NCI-H2107 (cell line): ENCODE measurements around the gene CPNE9.

ENCODE experiments used
- DNase-seq: peaks from one replicate; lab custom pipeline; 2025; lab: John Stamatoyannopoulos, UW

Gene CPNE9

DNA sequence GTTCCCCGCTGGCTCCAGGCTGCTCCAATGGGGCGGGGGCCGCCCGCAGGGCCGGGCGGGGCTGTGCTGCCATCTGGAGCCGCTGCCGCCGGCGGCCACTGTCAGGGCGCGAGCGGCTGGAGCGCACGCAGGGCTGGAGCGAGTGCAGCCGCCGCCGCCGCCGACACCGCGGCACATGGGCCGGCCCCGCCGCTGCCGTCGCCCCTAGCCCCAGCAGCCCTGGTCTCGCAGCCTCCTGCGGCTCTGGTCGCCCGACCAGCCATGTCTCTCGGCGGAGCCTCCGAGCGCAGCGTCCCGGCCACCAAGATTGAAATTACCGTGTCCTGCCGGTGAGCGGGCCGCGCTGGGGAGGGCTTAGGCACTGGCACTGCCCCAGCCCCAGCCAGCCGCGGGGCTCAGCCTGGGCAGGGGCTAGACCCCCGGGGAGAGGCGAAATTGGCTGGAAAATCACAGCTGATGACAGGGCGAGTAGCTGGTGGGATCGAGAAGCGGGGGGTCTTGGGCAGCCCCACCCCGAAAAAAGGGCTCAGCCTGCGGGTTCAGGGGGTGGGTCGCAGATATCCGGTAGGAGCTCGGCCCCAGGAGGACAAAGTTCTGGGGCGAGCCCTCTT lies at the start of gene CPNE9:
Gene CPNE9 (plus strand): TSS at position 98 of the 611 bp plus-strand sequence. CDS start 164 bp downstream, at position 262.
- DNase-seq: no peak

GRCh38 chr3:9659849-9660248 lies 43.8 kb upstream of the CPNE9 start:
- no peak for DNase-seq

- DNase-seq: no peak
Observed at GRCh38 chr3:9660972-9661371, 42.7 kb upstream of the CPNE9 start.

GRCh38 chr3:9664119-9664751 lies 39.4 kb upstream of the CPNE9 start:
- DNase-seq: no peak

DNA sequence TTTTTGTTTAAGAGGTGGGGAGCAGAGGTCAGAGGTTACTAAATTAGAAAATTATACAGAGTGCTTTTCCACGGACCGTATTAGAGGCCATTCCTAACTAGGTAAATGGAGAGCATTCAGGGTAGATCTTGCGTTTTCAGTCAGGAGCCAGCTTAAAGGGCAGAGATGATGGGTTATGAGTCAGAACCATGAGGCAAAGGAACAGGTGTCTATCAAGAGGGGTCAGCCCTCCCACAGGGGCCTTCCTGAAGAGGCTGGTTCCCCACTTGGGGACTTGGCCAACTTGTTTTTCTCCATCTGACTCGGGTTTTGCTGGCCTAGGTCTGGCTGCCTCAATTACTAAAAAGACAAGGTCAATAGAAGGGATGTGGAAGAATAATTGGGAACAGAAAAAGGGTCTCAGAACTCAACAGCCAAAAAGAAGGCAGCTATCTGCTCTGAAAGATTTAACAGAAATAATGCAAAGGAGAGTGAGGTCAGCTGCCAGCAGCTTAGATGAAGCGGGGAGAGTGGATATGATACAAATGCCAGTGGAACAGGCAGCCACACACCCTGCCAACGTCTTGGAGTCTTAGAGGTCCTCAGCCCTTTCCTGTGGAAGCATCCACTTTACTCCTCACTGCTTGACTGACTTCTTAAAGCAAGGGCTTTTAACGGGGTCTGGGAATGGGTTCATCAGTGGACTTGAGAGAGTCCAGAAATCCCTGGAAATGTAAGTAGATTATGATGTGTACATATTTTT lies 36.8 kb upstream of the CPNE9 start:
- DNase-seq: no peak

DNA sequence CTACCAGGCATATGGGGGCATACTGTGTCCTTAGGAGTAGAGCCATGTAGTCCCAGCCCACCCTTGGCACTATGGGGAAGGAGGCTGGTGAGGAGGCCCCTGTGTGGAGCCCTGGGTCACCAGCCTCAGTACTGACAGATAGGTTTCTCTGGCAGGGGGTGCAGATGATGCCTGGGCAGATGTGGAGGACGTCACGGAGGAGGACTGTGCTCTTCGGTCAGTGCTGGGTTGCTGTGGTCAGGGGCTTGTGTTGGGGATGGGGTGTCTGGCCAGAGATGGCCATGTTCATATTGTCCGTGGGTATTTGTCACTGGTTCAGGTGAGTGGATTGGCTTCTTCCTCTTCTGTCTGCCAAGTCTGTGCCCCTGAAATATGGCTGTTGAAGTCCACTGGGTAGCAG lies 34.4 kb upstream of the CPNE9 start:
- DNase-seq: no peak

- DNase-seq: no peak
Observed at GRCh38 chr3:9669720-9670432, 33.8 kb upstream of the CPNE9 start.

DNA sequence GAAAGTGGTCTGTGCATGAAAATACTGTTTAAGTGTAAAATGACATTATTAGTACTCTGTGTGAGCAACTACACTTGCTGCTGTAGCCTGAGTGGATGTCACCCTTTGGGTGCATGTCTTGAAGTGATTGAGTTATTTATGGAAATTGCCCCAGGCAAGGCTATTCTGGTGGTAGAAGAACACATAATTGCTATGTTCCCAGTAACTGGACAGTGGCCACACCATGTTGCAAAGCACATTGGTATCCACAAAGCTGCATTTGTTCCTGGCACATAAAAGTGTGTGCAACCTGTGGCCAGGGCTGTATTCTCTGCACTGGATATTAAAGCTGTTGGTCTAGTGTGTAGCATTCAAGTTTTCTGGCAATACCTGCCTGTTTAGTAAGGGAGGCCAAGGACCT lies 30.6 kb upstream of the CPNE9 start:
- no peak for DNase-seq

GRCh38 chr3:9673752-9674151 lies 29.9 kb upstream of the CPNE9 start:
- no peak for DNase-seq

DNA sequence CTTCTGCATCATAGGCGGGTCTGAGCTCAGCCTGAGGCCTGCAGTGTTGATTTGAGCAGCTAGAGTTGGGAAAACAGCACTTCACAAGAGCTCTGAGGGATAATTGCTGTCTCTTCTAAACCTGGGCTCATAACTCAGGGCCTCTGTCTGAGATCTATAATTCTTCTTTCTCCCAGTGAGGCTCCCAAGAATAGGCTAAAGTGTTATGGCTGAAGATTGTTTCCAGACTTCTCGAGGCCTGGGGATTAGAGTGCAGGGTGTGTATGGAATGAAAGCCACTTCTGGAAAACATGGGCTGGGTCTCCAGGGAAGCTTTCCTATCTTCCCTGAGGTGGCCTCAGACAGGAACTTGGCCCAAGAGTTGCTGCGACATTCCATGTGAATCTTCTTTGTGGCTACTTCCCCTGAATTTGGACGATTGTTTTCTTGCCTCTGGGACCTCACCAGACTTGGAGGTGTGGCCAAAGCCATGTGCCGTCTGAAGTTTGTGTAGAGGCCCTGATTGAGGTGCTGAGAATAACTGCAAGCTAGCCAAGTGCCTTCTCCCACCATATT lies 27.8 kb upstream of the CPNE9 start:
- no peak for DNase-seq

- no peak for DNase-seq
Observed at GRCh38 chr3:9676785-9677184, 26.8 kb upstream of the CPNE9 start.

DNA sequence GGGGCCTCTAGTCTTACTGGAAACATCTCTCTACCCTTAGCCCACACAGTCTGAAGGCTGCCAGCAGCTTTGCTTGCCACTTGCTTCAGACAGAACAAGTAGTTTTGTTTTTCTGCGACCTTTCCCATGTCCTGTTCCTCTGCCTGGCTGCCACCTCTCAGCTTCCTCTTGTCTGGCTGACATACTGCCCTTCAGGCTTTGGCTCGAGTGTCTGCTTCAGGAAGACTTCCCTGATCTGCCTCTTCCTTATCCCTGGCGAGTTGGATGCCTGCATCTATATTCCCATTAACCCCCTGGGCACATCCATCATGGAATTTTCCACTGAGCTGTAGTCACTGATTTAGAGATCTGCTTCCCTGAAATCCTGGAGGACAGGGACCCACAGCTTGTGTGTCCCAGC lies 25.1 kb upstream of the CPNE9 start:
- DNase-seq: no peak

DNA sequence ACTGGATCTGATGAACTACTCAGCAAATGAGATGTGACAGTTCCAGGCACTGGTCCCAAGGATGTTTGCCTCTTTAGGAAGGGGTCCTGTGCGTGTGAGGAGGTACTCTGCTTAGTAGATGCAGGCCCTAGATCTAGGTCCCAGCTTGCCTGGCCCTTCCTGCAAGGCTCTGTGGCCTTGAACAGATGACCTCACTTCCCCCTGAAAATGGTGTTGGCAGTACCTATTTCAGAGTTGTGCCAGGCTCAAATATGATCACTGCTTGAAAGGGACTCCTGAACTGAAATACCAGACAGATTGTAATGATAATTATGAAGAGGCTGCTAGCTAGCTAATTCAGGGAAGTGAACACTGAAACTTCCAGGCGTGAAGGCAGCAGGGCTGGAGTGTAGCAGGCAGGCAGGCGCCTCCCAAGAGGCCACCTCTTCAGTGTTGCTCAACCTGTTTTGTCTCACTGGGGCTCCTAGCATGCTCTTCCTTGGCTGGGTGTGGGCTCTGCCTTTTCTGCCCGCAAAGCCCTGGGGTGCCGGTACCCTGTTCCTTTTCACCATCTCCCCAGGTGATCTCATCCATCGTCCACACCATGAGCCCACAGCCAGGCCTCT lies 24.1 kb upstream of the CPNE9 start:
- no peak for DNase-seq

DNA sequence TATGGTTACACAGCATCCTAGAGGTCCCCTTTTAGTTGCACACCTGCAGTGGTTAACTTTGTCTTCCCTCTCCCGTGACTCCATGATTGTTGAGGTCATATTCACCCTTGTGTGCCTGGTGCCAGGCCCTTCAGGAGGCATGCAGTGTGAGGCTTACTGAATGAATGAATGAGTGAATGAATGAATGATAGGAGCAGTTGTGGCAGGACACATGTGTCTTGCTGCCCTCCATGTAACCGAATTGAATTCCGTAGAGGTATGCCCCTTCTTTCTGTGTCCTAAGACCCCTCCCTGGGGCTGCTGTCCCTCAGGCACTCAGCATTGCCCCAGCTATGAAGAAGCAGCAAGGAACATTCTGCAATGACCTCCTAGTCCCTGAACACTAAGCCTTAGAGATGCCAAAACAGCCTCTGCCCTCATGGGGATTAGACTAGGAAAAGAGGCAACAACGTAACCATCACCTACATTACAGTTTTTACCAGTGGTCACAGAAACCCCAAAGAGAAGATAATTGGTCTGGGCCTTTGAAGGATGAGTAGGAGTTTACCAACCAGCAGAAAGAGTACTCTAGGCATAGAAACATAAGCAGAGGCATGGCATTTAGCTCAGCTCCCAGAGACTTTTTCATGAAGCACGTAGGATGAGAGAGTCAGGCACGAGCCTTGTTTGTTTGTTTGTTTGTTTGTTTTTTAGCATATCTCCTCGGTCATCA lies 22.5 kb upstream of the CPNE9 start:
- no peak for DNase-seq

- DNase-seq: no peak
Observed at GRCh38 chr3:9681723-9682081, 21.9 kb upstream of the CPNE9 start.

DNA sequence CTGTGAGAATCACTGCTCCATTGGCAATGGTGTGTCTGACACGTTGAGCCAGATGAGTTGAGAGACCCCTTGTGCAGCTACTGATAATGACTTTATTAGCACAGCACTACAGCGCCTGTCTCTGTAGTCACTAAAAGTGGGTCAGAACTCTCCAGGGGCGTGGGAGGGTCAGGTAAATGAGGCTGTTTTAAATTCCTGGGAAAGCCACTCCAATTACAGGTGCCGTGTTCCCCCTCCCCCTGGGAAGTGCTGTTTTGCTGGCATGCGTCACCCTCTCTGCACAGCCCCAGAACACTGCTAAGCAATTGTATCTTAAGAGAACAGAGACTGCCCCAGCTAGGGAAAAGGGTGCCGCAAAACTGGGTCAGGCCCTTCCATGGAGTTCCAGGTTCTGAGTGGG lies 21.5 kb upstream of the CPNE9 start:
- no peak for DNase-seq

DNA sequence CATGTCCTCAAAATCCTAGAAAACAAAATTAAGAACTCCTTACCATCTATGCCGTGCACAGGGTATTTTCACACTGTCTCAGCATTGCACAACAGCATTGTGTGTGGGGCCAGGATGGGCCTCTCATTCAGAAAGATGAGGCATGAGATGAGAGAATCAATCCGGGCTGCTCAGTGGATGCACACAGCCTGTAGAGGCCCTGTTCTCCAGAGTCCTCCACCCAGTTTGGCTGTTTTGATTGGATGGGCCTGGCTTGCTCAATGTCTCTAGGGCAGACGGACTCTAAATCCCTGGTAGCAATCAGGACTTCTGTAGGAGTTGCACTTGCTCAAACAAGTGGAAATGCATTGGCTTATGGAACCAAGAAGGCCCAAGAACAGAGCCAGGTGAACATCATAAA lies 20.2 kb upstream of the CPNE9 start:
- DNase-seq: no peak

GRCh38 chr3:9685216-9686049 lies 18.2 kb upstream of the CPNE9 start:
- no peak for DNase-seq

GRCh38 chr3:9686050-9686550 lies 17.5 kb upstream of the CPNE9 start:
- no peak for DNase-seq

- DNase-seq: no peak
Observed at GRCh38 chr3:9686703-9687102, 16.9 kb upstream of the CPNE9 start.
